ENCODE results near the gene PLD2.

PLD2 gene

DNA sequence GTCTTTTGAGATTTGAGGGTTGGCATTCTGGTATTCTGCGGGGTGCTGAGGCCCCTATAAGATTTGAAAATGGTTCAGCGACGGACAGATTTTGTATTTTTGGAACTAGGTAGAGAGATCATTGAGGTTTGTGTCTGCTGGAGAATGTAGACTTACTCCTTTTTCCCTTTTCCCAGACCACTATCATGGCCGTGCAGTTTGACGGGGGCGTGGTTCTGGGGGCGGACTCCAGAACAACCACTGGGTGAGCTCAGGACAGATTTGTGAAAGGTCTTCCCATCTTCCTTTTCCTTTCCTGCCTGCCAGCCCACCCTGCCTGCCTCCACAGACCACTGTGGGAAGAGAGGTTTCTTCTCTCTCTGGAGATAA lies 10.4 kb upstream of the PLD2 start:
- DNase-seq (ENCODE audit: insufficient read length) (no peak), FAIRE-seq (peak; percentile 72)
- TF ChIP-seq TAF1 (IDR thresholded peaks at IDR 0.05; ENCODE audit: borderline replicate concordance, low read depth, low read length) (no peak), POLR2A (IDR thresholded peaks at IDR 0.05; ENCODE audit: low read depth, low read length) (no peak), POLR2AphosphoS5 (IDR thresholded peaks at IDR 0.05; ENCODE audit: low read depth, low read length) (no peak)

GRCh38 chr17:4800462-4801196 lies 6.3 kb upstream of the PLD2 start:
- DNase-seq (ENCODE audit: insufficient read length) (no peak), FAIRE-seq (peak; percentile 48)
- TF ChIP-seq POLR2A (IDR thresholded peaks at IDR 0.05; ENCODE audit: low read depth, low read length) (no peak), POLR2AphosphoS5 (IDR thresholded peaks at IDR 0.05; ENCODE audit: low read depth, low read length) (no peak), TAF1 (IDR thresholded peaks at IDR 0.05; ENCODE audit: borderline replicate concordance, low read depth, low read length) (no peak)

DNA sequence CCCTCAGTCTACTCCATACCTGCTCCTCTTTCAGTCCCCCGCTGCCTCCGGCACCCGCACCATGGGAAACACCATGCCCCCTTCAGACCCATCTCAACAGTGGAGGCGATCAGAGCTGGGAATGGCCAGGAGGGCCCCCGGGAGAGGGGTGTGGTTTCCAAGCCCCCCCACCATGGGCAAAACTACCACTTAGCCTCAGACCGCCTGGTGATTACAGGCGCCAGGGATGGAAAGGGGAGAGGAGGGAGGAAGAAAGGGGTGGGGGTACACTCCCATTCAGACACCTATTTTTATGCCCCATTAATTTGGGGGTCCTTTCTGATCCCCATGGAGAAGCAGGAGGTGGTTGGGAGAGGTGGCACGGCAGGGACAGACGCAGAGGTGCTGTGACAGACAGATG lies 4.7 kb upstream of the PLD2 start, which contains the start of gene C17orf114:
Gene C17orf114, minus strand, starts transcription at position 101 of the 400 bp plus-strand sequence.
- no peak for DNase-seq (ENCODE audit: insufficient read length)
- TF ChIP-seq POLR2AphosphoS5 (IDR thresholded peaks at IDR 0.05; ENCODE audit: low read depth, low read length) (no peak), POLR2A (IDR thresholded peaks at IDR 0.05; ENCODE audit: low read depth, low read length) (no peak), TAF1 (IDR thresholded peaks at IDR 0.05; ENCODE audit: borderline replicate concordance, low read depth, low read length) (no peak)
- no peak for FAIRE-seq

DNA sequence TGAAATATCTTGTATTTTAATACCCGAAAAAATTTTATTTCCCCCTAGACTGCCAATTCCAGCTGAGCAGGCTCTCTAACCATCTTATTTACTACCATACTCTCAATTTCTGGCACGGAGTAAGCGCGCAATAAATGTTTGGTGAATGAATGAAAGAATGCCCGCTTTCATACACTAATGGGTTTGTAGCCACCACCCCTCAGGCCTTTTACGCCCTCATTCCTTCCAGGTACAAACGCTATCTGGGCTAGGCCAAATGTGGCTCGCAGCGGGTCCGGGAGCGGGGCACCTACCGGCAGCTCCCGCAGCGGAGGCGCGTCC lies 536 bp upstream of the PLD2 start:
- TF ChIP-seq POLR2AphosphoS5 (IDR thresholded peaks at IDR 0.05; ENCODE audit: low read depth, low read length), result no peak
- TF ChIP-seq TAF1 (IDR thresholded peaks at IDR 0.05; ENCODE audit: borderline replicate concordance, low read depth, low read length), result no peak
- no peak for TF ChIP-seq POLR2A (IDR thresholded peaks at IDR 0.05; ENCODE audit: low read depth, low read length)
- no peak for DNase-seq (ENCODE audit: insufficient read length)
- FAIRE-seq, result no peak

- no peak for FAIRE-seq
These were observed 839 bp downstream of the PLD2 start for GRCh38 chr17:4807605-4808377.

DNA sequence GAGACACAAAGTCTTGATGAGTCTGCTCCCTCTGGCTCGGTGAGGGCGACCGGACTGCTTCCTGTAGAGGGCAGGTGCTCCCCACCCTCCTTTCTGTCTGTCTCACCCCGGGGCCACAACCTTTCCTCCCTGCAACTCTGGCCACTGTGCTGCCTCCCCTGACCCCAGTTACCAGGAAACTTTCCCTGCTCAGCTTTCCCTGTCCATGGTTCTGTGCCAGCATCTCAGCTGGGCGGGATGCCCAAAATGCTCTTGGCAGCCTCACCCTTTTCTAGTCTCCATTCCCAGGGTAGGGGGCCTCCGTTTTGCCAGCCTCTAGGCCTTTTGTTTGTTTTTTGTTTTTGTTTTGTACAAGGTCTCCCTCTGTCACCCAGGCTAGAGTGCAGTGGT lies 1.4 kb downstream of the PLD2 start:
- FAIRE-seq, result no peak
- TF ChIP-seq POLR2AphosphoS5 (IDR thresholded peaks at IDR 0.05; ENCODE audit: low read depth, low read length) (no peak), TAF1 (IDR thresholded peaks at IDR 0.05; ENCODE audit: borderline replicate concordance, low read depth, low read length) (no peak), POLR2A (IDR thresholded peaks at IDR 0.05; ENCODE audit: low read depth, low read length) (no peak)
- DNase-seq (ENCODE audit: insufficient read length), result no peak

More at GRCh38 chr17:4807605-4808377, 839 bp downstream of the PLD2 start:
- no peak for DNase-seq (ENCODE audit: insufficient read length)
- no peak for TF ChIP-seq POLR2AphosphoS5 (IDR thresholded peaks at IDR 0.05; ENCODE audit: low read depth, low read length)
- no peak for TF ChIP-seq TAF1 (IDR thresholded peaks at IDR 0.05; ENCODE audit: borderline replicate concordance, low read depth, low read length)
- no peak for TF ChIP-seq POLR2A (IDR thresholded peaks at IDR 0.05; ENCODE audit: low read depth, low read length)

DNA sequence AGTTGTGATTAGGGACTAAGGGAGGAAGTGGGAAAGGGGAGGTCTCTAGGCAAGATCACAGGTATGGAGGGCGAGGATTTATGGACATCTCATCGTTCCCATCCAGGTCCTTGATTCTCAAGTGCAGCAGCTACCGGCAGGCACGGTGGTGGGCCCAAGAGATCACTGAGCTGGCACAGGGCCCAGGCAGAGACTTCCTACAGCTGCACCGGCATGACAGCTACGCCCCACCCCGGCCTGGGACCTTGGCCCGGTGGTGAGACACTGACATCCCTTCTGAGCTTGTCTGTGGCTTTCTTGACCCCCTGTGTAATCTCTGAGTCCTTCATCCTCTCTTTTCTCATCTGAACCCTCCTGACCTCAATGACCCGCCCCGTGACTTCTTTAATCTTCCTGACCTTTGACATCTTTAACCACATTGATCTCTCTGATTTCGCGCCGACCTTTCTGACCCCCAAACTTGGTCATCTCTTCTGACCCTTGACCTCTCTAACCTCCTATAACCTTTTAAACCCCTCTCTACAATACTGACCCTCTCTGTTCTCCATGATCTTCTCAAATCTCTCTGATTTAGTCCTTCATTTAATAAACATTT lies 3.8 kb downstream of the PLD2 start:
- TF ChIP-seq POLR2AphosphoS5 (IDR thresholded peaks at IDR 0.05; ENCODE audit: low read depth, low read length) (no peak), POLR2A (IDR thresholded peaks at IDR 0.05; ENCODE audit: low read depth, low read length) (no peak), TAF1 (IDR thresholded peaks at IDR 0.05; ENCODE audit: borderline replicate concordance, low read depth, low read length) (no peak)
- no peak for DNase-seq (ENCODE audit: insufficient read length)
- FAIRE-seq, result no peak

- DNase-seq (ENCODE audit: insufficient read length) (no peak), FAIRE-seq (no peak)
- TF ChIP-seq POLR2A (IDR thresholded peaks at IDR 0.05; ENCODE audit: low read depth, low read length), result no peak
- TF ChIP-seq POLR2AphosphoS5 (IDR thresholded peaks at IDR 0.05; ENCODE audit: low read depth, low read length), result no peak
- no peak for TF ChIP-seq TAF1 (IDR thresholded peaks at IDR 0.05; ENCODE audit: borderline replicate concordance, low read depth, low read length)
These were observed 4.5 kb downstream of the PLD2 start for GRCh38 chr17:4811471-4811870.

GRCh38 chr17:4812690-4813089 lies 5.7 kb downstream of the PLD2 start:
- FAIRE-seq, result no peak
- DNase-seq (ENCODE audit: insufficient read length), result no peak
- no peak for TF ChIP-seq POLR2AphosphoS5 (IDR thresholded peaks at IDR 0.05; ENCODE audit: low read depth, low read length)
- TF ChIP-seq TAF1 (IDR thresholded peaks at IDR 0.05; ENCODE audit: borderline replicate concordance, low read depth, low read length), result no peak
- TF ChIP-seq POLR2A (IDR thresholded peaks at IDR 0.05; ENCODE audit: low read depth, low read length), result no peak

DNA sequence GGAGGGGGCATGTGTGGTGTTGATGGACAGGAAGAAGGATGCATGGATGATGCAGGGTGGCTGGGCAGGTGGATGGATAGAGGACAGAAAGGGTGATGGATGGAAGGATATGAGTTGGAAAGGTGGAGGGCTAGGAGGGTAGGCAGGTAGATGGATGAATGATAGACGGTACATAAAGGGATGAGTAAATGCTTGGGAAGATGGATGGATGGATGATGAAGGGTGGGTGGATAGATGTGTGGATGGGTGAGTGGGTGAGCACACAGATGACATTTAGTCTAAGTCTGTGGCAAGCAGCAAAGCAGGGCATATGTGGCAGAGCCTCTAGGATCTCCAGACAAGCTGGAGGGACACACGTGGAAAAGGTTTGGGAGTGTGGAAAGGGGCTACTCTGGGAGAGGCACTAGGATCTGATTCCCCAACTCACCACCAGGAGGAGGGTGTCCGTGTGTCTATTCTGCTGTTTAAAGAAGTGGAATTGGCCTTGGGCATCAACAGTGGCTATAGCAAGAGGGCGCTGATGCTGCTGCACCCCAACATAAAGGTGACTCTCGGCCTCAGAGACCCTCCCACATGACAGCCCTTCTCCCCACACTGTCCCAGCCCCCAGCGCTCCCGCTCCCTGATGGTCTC lies 8.2 kb downstream of the PLD2 start:
- FAIRE-seq (no peak), DNase-seq (ENCODE audit: insufficient read length) (no peak)
- TF ChIP-seq POLR2A (IDR thresholded peaks at IDR 0.05; ENCODE audit: low read depth, low read length) (no peak), POLR2AphosphoS5 (IDR thresholded peaks at IDR 0.05; ENCODE audit: low read depth, low read length) (no peak), TAF1 (IDR thresholded peaks at IDR 0.05; ENCODE audit: borderline replicate concordance, low read depth, low read length) (no peak)

- FAIRE-seq, result no peak
- TF ChIP-seq TAF1 (IDR thresholded peaks at IDR 0.05; ENCODE audit: borderline replicate concordance, low read depth, low read length) (no peak), POLR2AphosphoS5 (IDR thresholded peaks at IDR 0.05; ENCODE audit: low read depth, low read length) (no peak), POLR2A (IDR thresholded peaks at IDR 0.05; ENCODE audit: low read depth, low read length) (no peak)
- no peak for DNase-seq (ENCODE audit: insufficient read length)
These were observed 9.9 kb downstream of the PLD2 start for GRCh38 chr17:4816826-4817225.
